AG08395 (cell line): ENCODE measurements around the gene KDM8.

Source experiments
- DNase-seq: peaks from one replicate; pipeline ENCODE4 v3.0.0; 2012; ENCODE audit warnings: mixed read lengths, low spot score

KDM8 gene

GRCh38 chr16:27270349-27270748, 67.0 kb downstream of the KDM8 start:
- DNase-seq: no peak
